Measurements from ENCODE around the gene SECTM1. TPM values are rescaled to one million over a fixed set of nuclear protein-coding genes. Genes with fewer than 3 reads are reported as not detected.
"Not testable (repeated sequence)": the region's sequence is repeated elsewhere in the genome, so short reads cannot be mapped to it uniquely, and the experiment has no call there.

SECTM1 gene
- total and polyA plus RNA-seq, 4 donors, result 4.5 to 22.5 (median 12.8) TPM

DNA sequence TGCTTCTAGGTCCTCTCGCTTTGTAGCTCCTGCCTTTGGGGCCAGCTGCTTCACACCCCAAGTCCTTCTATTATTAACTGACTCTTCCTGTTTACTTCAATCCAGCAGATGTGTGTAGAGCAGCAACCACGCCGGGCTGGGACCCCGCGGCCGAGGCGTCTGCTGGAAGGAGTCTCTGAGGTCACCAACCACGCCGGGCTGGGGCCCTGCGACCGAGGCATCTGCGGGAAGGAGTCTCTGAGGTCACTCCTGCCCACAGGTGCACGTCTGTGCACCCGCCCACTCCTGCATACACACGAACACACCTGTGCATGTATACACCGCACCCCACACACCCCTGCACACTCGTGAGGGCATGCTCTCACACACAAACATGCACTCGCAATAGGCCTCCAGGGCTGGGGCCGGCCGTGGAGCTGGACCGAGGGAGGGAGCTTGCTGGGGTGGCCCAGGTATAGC, 17.7 kb upstream of the SECTM1 start:
- DNase-seq, result no peak
- intact Hi-C loops (cut with DNase I), result loop anchor here (1.0 to 10.0 kb wide), 7 partner anchors 63 to 426 kb away; no protein-coding TSS in a partner anchor
- H3K4me1 ChIP-seq (ENCODE audit: control insufficient read depth in 1 of 2, insufficient read depth in 2 of 2, low read length in 2 of 2), result no peaks in the 10 kb centered on the region
- H3K36me3 ChIP-seq (ENCODE audit: control insufficient read depth in 1 of 2, insufficient read depth in 2 of 2, low read length in 1 of 2), result no peaks in the 10 kb centered on the region
- no peaks in the 10 kb centered on the region for H3K9me3 ChIP-seq (ENCODE audit: control insufficient read depth, low read length)
- H3K27ac ChIP-seq (ENCODE audit: low read depth in 1 of 2, low read length in 2 of 2), result no peak overlapping the region
- peak; percentile 34 for ATAC-seq (ENCODE audit: low FRiP score)
- 68 to 70% methylated on average over 21 of the region's 21 CpGs for WGBS, 2 donors
- no peaks in the 10 kb centered on the region for H3K27me3 ChIP-seq (ENCODE audit: control insufficient read depth in 1 of 2, insufficient read depth in 2 of 2, low read length in 1 of 2)
- H3K4me3 ChIP-seq (ENCODE audit: low read length in 2 of 2), result no peak overlapping the region

DNA sequence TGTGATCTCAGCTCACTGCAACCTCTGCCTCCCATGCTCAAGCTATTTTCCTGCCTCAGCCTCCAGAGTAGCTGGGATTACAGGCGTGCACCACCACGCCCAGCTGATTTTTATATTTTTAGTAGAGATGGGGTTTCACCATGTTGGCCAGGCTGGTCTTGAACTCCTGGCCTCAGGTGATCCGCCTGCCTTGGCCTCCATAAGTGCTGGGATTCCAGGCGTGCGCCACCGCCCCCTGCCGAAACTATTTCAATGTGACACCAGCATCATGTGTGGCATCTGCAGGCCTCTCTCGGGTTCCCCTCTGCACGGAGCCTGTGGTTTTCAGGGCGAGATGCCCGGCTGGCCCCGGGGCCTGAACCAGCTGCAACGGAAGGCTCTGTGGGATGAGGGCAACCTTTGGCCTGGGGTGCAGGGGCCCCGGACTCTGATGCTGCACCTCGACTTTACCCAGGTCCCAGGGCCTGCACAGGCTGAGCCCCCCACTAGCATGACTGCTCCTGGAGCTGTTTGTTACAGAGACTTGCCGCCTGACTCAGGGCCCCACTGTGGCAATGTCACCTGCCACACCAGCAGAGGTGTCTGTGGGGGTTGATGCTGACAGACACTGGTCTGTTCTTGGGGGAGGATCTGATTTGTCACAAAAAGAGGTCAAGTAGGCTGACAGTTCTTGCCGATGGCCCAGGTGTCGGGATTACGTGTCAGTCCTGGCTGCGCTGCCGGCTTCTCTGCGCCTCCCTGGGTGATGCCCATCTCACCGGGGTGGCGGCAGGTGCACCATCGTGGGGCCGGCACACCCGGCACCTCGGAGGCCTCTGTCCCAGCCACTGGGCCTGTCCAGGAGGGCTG, 16.8 kb upstream of the SECTM1 start:
- no peaks in the 10 kb centered on the region for H3K9me3 ChIP-seq (ENCODE audit: control insufficient read depth, low read length)
- H3K27me3 ChIP-seq (ENCODE audit: control insufficient read depth in 1 of 2, insufficient read depth in 2 of 2, low read length in 1 of 2), result no peaks in the 10 kb centered on the region
- intact Hi-C loops (cut with DNase I), result loop anchor here (1.0 to 10.0 kb wide), 7 partner anchors 64 to 427 kb away; no protein-coding TSS in a partner anchor
- H3K4me1 ChIP-seq (ENCODE audit: control insufficient read depth in 1 of 2, insufficient read depth in 2 of 2, low read length in 2 of 2), result no peaks in the 10 kb centered on the region
- H3K27ac ChIP-seq (ENCODE audit: low read depth in 1 of 2, low read length in 2 of 2), result no peak overlapping the region
- ATAC-seq (ENCODE audit: low FRiP score) (no peak), DNase-seq (no peak)
- no peak overlapping the region for H3K4me3 ChIP-seq (ENCODE audit: low read length in 2 of 2)
- WGBS, 2 donors, result 90 to 94% methylated on average over 28 of the region's 28 CpGs
- H3K36me3 ChIP-seq (ENCODE audit: control insufficient read depth in 1 of 2, insufficient read depth in 2 of 2, low read length in 1 of 2), result no peaks in the 10 kb centered on the region

DNA sequence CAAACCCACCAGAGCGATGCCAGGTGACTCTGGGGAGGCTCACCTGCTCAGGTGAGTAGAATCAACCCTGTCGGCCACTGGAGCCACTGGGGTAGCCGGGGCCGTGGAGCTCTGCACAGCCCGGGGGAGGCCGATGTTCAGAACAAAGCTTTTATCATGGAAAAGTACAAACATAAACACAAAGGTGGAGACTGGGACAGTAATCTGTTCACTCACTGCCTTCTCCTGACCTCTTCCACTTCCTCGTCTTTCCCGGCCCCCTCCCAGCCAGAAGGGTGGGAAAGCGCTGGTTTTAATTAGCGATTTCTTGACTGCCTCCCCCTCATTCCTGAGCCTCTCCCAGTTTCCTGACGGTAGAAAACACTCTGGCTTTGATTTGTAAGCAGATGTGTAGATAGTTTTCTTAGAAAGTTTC, 15.7 kb upstream of the SECTM1 start:
- Histone ChIP-seq H3K4me3 (ENCODE audit: low read length in 2 of 2) (no peak overlapping the region), H3K9me3 (ENCODE audit: control insufficient read depth, low read length) (no peaks in the 10 kb centered on the region), H3K4me1 (ENCODE audit: control insufficient read depth in 1 of 2, insufficient read depth in 2 of 2, low read length in 2 of 2) (no peaks in the 10 kb centered on the region), H3K36me3 (ENCODE audit: control insufficient read depth in 1 of 2, insufficient read depth in 2 of 2, low read length in 1 of 2) (no peaks in the 10 kb centered on the region), H3K27me3 (ENCODE audit: control insufficient read depth in 1 of 2, insufficient read depth in 2 of 2, low read length in 1 of 2) (no peaks in the 10 kb centered on the region), H3K27ac (ENCODE audit: low read depth in 1 of 2, low read length in 2 of 2) (no peak overlapping the region)
- DNase-seq (no peak), ATAC-seq (ENCODE audit: low FRiP score) (no peak)
- intact Hi-C loops (cut with DNase I), result no loop called here
- WGBS, 2 donors, result 38 to 39% methylated on average over 11 of the region's 11 CpGs

DNA sequence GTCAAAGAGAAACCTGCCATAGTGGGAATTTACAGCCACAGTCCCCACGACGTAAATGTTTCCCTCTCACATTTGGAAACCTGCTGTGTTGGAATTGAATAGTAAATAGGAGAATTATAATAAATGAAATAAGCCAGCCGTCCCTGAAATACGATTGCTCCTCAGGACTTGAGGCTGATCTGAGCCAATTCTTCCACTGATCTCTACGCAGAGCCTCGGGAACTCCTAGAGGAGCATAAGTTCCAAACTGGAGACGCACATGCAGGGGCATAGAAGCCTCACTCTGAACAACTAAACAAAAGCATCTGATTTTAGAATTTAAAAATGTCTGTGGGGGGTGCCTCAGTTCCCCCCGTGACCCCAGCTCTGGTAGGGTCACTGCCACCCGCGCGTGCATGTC, 15.3 kb upstream of the SECTM1 start:
- Histone ChIP-seq H3K9me3 (ENCODE audit: control insufficient read depth, low read length) (no peaks in the 10 kb centered on the region), H3K4me1 (ENCODE audit: control insufficient read depth in 1 of 2, insufficient read depth in 2 of 2, low read length in 2 of 2) (no peaks in the 10 kb centered on the region), H3K4me3 (ENCODE audit: low read length in 2 of 2) (no peak overlapping the region), H3K27ac (ENCODE audit: low read depth in 1 of 2, low read length in 2 of 2) (no peak overlapping the region), H3K36me3 (ENCODE audit: control insufficient read depth in 1 of 2, insufficient read depth in 2 of 2, low read length in 1 of 2) (no peaks in the 10 kb centered on the region), H3K27me3 (ENCODE audit: control insufficient read depth in 1 of 2, insufficient read depth in 2 of 2, low read length in 1 of 2) (no peaks in the 10 kb centered on the region)
- intact Hi-C loops (cut with DNase I), result no loop called here
- DNase-seq (no peak), ATAC-seq (ENCODE audit: low FRiP score) (no peak)
- WGBS, 2 donors, result 36 to 45% methylated on average over 11 of the region's 11 CpGs

- H3K9me3 ChIP-seq (ENCODE audit: control insufficient read depth, low read length), result no peaks in the 10 kb centered on the region
- H3K27me3 ChIP-seq (ENCODE audit: control insufficient read depth in 1 of 2, insufficient read depth in 2 of 2, low read length in 1 of 2), result no peaks in the 10 kb centered on the region
- no peaks in the 10 kb centered on the region for H3K36me3 ChIP-seq (ENCODE audit: control insufficient read depth in 1 of 2, insufficient read depth in 2 of 2, low read length in 1 of 2)
- intact Hi-C loops (cut with DNase I), result no loop called here
- 40 to 46% methylated on average over 9 of the region's 9 CpGs for WGBS, 2 donors
- ATAC-seq (ENCODE audit: low FRiP score) (no peak), DNase-seq (no peak)
- H3K4me3 ChIP-seq (ENCODE audit: low read length in 2 of 2), result no peak overlapping the region
- no peaks in the 10 kb centered on the region for H3K4me1 ChIP-seq (ENCODE audit: control insufficient read depth in 1 of 2, insufficient read depth in 2 of 2, low read length in 2 of 2)
- H3K27ac ChIP-seq (ENCODE audit: low read depth in 1 of 2, low read length in 2 of 2), result no peak overlapping the region
Observed at GRCh38 chr17:82348434-82348833, 14.9 kb upstream of the SECTM1 start.

DNA sequence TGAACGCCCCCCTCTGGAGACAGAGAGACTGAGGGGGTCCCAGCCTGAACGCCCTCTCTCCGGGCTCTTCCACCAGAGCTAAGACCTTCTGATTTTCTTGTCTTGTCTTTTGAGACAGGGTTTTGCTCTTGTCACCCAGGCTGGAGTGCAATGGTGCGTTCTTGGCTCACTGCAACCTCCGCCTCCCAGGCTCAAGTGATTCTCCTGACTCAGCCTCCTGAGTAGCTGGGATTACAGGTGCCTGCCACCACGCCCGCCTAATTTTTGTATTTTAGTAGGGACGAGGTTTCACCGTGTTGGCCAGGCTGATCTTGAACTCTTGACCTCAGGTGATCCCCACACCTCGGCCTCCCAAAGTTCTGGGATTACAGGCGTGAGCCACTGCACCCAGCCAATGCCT, 14.4 kb upstream of the SECTM1 start:
- H3K9me3 ChIP-seq (ENCODE audit: control insufficient read depth, low read length); intact Hi-C loops (cut with DNase I); H3K4me1 ChIP-seq (ENCODE audit: control insufficient read depth in 1 of 2, insufficient read depth in 2 of 2, low read length in 2 of 2); H3K27me3 ChIP-seq (ENCODE audit: control insufficient read depth in 1 of 2, insufficient read depth in 2 of 2, low read length in 1 of 2); H3K27ac ChIP-seq (ENCODE audit: low read depth in 1 of 2, low read length in 2 of 2); H3K36me3 ChIP-seq (ENCODE audit: control insufficient read depth in 1 of 2, insufficient read depth in 2 of 2, low read length in 1 of 2); ATAC-seq (ENCODE audit: low FRiP score); H3K4me3 ChIP-seq (ENCODE audit: low read length in 2 of 2); DNase-seq: not testable (repeated sequence)
- 82 to 83% methylated on average over 11 of the region's 11 CpGs for WGBS, 2 donors

GRCh38 chr17:82346342-82347300, 13.1 kb upstream of the SECTM1 start:
- ATAC-seq (ENCODE audit: low FRiP score) (no peak), DNase-seq (no peak)
- intact Hi-C loops (cut with DNase I), result no loop called here
- H3K27ac ChIP-seq (ENCODE audit: low read depth in 1 of 2, low read length in 2 of 2), result no peak overlapping the region
- WGBS, 2 donors, result 75 to 76% methylated on average over 28 of the region's 28 CpGs
- no peaks in the 10 kb centered on the region for H3K4me1 ChIP-seq (ENCODE audit: control insufficient read depth in 1 of 2, insufficient read depth in 2 of 2, low read length in 2 of 2)
- H3K36me3 ChIP-seq (ENCODE audit: control insufficient read depth in 1 of 2, insufficient read depth in 2 of 2, low read length in 1 of 2), result no peaks in the 10 kb centered on the region
- H3K9me3 ChIP-seq (ENCODE audit: control insufficient read depth, low read length), result no peaks in the 10 kb centered on the region
- H3K27me3 ChIP-seq (ENCODE audit: control insufficient read depth in 1 of 2, insufficient read depth in 2 of 2, low read length in 1 of 2), result no peaks in the 10 kb centered on the region
- H3K4me3 ChIP-seq (ENCODE audit: low read length in 2 of 2), result no peak overlapping the region

DNA sequence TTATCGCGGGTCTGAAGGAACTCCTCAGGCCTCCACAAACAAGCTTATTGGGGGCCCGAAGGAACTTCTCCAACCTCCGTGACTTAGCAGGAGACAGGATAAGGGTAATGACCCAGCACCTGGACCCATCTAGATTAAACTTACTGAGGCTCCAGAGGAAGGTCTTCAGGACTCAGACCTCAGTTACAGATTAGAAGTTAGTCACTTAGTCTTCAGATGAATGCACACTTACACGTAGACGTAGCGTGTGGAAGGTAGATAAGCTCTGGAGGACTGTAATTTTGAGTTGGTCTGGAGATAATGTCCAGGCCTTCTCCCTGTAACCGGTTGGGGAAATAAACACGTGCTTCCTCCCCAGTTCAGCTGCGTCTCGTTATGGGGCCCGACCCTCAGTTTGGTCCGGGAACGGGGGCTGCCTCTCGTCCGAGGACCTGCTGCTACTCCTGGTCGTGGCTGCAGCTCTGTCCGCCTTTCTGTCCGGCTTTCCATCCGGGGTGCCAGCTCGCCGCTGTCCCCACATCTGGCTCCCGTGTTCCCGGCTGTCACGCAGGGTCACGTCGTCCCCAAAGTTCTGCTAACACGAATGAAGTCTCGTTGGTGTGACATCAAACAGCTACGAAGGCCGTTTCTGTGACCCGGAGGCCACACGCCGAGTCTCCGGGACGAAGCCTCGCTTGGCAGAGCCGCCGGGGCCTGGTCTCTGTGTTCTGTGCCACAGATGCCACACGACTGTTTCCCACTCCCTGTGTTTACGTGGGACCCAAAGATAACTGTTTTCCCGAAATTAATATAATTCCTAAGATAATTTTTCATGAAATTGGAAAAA, 11.8 kb upstream of the SECTM1 start:
- Histone ChIP-seq H3K9me3 (ENCODE audit: control insufficient read depth, low read length) (no peaks in the 10 kb centered on the region), H3K4me3 (ENCODE audit: low read length in 2 of 2) (no peak overlapping the region), H3K4me1 (ENCODE audit: control insufficient read depth in 1 of 2, insufficient read depth in 2 of 2, low read length in 2 of 2) (no peaks in the 10 kb centered on the region), H3K27ac (ENCODE audit: low read depth in 1 of 2, low read length in 2 of 2) (no peak overlapping the region), H3K36me3 (ENCODE audit: control insufficient read depth in 1 of 2, insufficient read depth in 2 of 2, low read length in 1 of 2) (no peaks in the 10 kb centered on the region), H3K27me3 (ENCODE audit: control insufficient read depth in 1 of 2, insufficient read depth in 2 of 2, low read length in 1 of 2) (no peaks in the 10 kb centered on the region)
- intact Hi-C loops (cut with DNase I), result no loop called here
- ATAC-seq (ENCODE audit: low FRiP score) (no peak), DNase-seq (no peak)
- WGBS, 2 donors, result 85 to 87% methylated on average over 42 of the region's 42 CpGs

Measured in aorta (tissue), 5 donors.